ENCODE measurements around the gene GRM7.

- TF ChIP-seq CTCF (conservative IDR thresholded peaks at IDR 0.05 in 1 of 2, IDR thresholded peaks at IDR 0.05 in 1 of 2; ENCODE audit: low read depth in 1 of 2, low read length in 2 of 2) (no peak), EZH2 (IDR thresholded peaks at IDR 0.05; ENCODE audit: low read length, missing control alignments) (no peak)
Observed at GRCh38 chr3:7025581-7026300, 164.8 kb downstream of the GRM7 start.
